ENCODE results near the gene MUCL1. TPM values are rescaled to one million over a fixed set of nuclear protein-coding genes. Genes with fewer than 3 reads are reported as not detected.

Gene MUCL1
- total and polyA plus RNA-seq, 2 donors (not counting 1 experiment from before 2014, with no cell fraction given): not detected

- TF ChIP-seq EZH2 (IDR thresholded peaks at IDR 0.05; ENCODE audit: low read length, missing control alignments): no peak
- no peak for TF ChIP-seq CTCF (conservative IDR thresholded peaks at IDR 0.05 in 1 of 2, IDR thresholded peaks at IDR 0.05 in 1 of 2; ENCODE audit: low read depth in 1 of 2, low read length in 2 of 2)
- H3K27ac ChIP-seq (ENCODE audit: insufficient read depth, low read length): no peak overlapping the region
Measured at GRCh38 chr12:54840244-54840865, 14.0 kb upstream of the MUCL1 start.

GRCh38 chr12:54857406-54857805, 3.1 kb downstream of the MUCL1 start:
- Histone ChIP-seq H3K9ac (ENCODE audit: insufficient read depth, low read length) (no peak overlapping the region), H3K4me3 (replicated peaks in 1 of 4; ENCODE audit: control extremely low read depth in 1 of 4, insufficient read depth in 1 of 4, low read depth in 3 of 4, low read length in 4 of 4) (no peak overlapping the region), H3K4me1 (ENCODE audit: control insufficient read depth, extremely low read depth, insufficient read depth, low read length) (no peaks in the 10 kb centered on the region), H2AFZ (ENCODE audit: low read length) (no peak overlapping the region), H4K20me1 (ENCODE audit: control insufficient read depth, extremely low read depth, insufficient read depth, low read length) (no peaks in the 10 kb centered on the region), H3K27ac (ENCODE audit: insufficient read depth, low read length) (no peak overlapping the region), H3K36me3 (ENCODE audit: control insufficient read depth, insufficient read depth, low read length) (no peaks in the 10 kb centered on the region), H3K4me2 (ENCODE audit: extremely low read depth, insufficient read depth, low read length) (no peak overlapping the region), H3K27me3 (ENCODE audit: control insufficient read depth, insufficient read depth, low read length) (no peaks in the 10 kb centered on the region), H3K9me3 (ENCODE audit: control insufficient read depth, insufficient read depth, low read depth, low read length) (no peaks in the 10 kb centered on the region), H3K79me2 (ENCODE audit: control insufficient read depth, insufficient read depth, low read length) (no peaks in the 10 kb centered on the region)
- no peak for DNase-seq (ENCODE audit: low read depth in 2 of 2)
- TF ChIP-seq CTCF (conservative IDR thresholded peaks at IDR 0.05 in 1 of 2, IDR thresholded peaks at IDR 0.05 in 1 of 2; ENCODE audit: low read depth in 1 of 2, low read length in 2 of 2) (no peak), EZH2 (IDR thresholded peaks at IDR 0.05; ENCODE audit: low read length, missing control alignments) (no peak)

More at GRCh38 chr12:54840244-54840865, 14.0 kb upstream of the MUCL1 start:
- Histone ChIP-seq H4K20me1 (ENCODE audit: control insufficient read depth, extremely low read depth, insufficient read depth, low read length) (no peaks in the 10 kb centered on the region), H2AFZ (ENCODE audit: low read length) (no peak overlapping the region), H3K4me3 (replicated peaks in 1 of 4; ENCODE audit: control extremely low read depth in 1 of 4, insufficient read depth in 1 of 4, low read depth in 3 of 4, low read length in 4 of 4) (no peak overlapping the region), H3K4me1 (ENCODE audit: control insufficient read depth, extremely low read depth, insufficient read depth, low read length) (no peaks in the 10 kb centered on the region), H3K79me2 (ENCODE audit: control insufficient read depth, insufficient read depth, low read length) (no peaks in the 10 kb centered on the region), H3K9me3 (ENCODE audit: control insufficient read depth, insufficient read depth, low read depth, low read length) (no peaks in the 10 kb centered on the region), H3K4me2 (ENCODE audit: extremely low read depth, insufficient read depth, low read length) (no peak overlapping the region), H3K36me3 (ENCODE audit: control insufficient read depth, insufficient read depth, low read length) (no peaks in the 10 kb centered on the region), H3K27me3 (ENCODE audit: control insufficient read depth, insufficient read depth, low read length) (no peaks in the 10 kb centered on the region), H3K9ac (ENCODE audit: insufficient read depth, low read length) (no peak overlapping the region)
- DNase-seq (ENCODE audit: low read depth in 2 of 2): no peak

GRCh38 chr12:54858562-54858961, 4.2 kb downstream of the MUCL1 start:
- DNase-seq (ENCODE audit: low read depth in 2 of 2): no peak
- Histone ChIP-seq H3K9me3 (ENCODE audit: control insufficient read depth, insufficient read depth, low read depth, low read length) (no peaks in the 10 kb centered on the region), H3K27ac (ENCODE audit: insufficient read depth, low read length) (no peak overlapping the region), H3K36me3 (ENCODE audit: control insufficient read depth, insufficient read depth, low read length) (no peaks in the 10 kb centered on the region), H2AFZ (ENCODE audit: low read length) (no peak overlapping the region), H4K20me1 (ENCODE audit: control insufficient read depth, extremely low read depth, insufficient read depth, low read length) (no peaks in the 10 kb centered on the region), H3K79me2 (ENCODE audit: control insufficient read depth, insufficient read depth, low read length) (no peaks in the 10 kb centered on the region), H3K4me2 (ENCODE audit: extremely low read depth, insufficient read depth, low read length) (no peak overlapping the region), H3K9ac (ENCODE audit: insufficient read depth, low read length) (no peak overlapping the region), H3K4me1 (ENCODE audit: control insufficient read depth, extremely low read depth, insufficient read depth, low read length) (no peaks in the 10 kb centered on the region), H3K27me3 (ENCODE audit: control insufficient read depth, insufficient read depth, low read length) (no peaks in the 10 kb centered on the region), H3K4me3 (replicated peaks in 1 of 4; ENCODE audit: control extremely low read depth in 1 of 4, insufficient read depth in 1 of 4, low read depth in 3 of 4, low read length in 4 of 4) (no peak overlapping the region)
- TF ChIP-seq CTCF (conservative IDR thresholded peaks at IDR 0.05 in 1 of 2, IDR thresholded peaks at IDR 0.05 in 1 of 2; ENCODE audit: low read depth in 1 of 2, low read length in 2 of 2) (no peak), EZH2 (IDR thresholded peaks at IDR 0.05; ENCODE audit: low read length, missing control alignments) (no peak)
